ENCODE measurements around the gene MINDY1.

MINDY1 gene

GRCh38 chr1:150965605-150966004 is 41.1 kb downstream of the MINDY1 start:
- no peak for DNase-seq (ENCODE audit: low read depth)

- no peak for DNase-seq (ENCODE audit: low read depth)
Measured at GRCh38 chr1:150964164-150964489, 42.6 kb downstream of the MINDY1 start.

GRCh38 chr1:150963321-150964163 is 43.2 kb downstream of the MINDY1 start:
- DNase-seq (ENCODE audit: low read depth), result no peak

- no peak for DNase-seq (ENCODE audit: low read depth)
Measured at GRCh38 chr1:150961756-150962155, 44.9 kb downstream of the MINDY1 start.

GRCh38 chr1:150960646-150961045 is 46.1 kb downstream of the MINDY1 start:
- no peak for DNase-seq (ENCODE audit: low read depth)

- DNase-seq (ENCODE audit: low read depth), result no peak
Measured at GRCh38 chr1:150957666-150958065, 49.0 kb downstream of the MINDY1 start.

GRCh38 chr1:150955280-150955679 is 51.4 kb downstream of the MINDY1 start:
- no peak for DNase-seq (ENCODE audit: low read depth)

- DNase-seq (ENCODE audit: low read depth), result no peak
Measured at GRCh38 chr1:150954708-150955107, 52.0 kb downstream of the MINDY1 start.
